Tibial nerve (tissue), 3 donors: ENCODE data around the gene CDHR3.

Experiments
- POLR2A ChIP-seq, 2 donors: fragments of 450-650 bp; IDR thresholded peaks; one replicate each; pipeline ENCODE4 v1.6.1; 2017; ENCODE audit warnings: antibody characterized with exemption in 2 of 2, mild to moderate bottlenecking in 2 of 2, moderate library complexity in 2 of 2
- TF ChIP-seq, protein P1 (sequence below), 5 experiments: fragments of 200-600 bp in 3 of 5; fragments of 450-650 bp in 2 of 5; sonication (generic) in 3 of 5; IDR thresholded peaks; one replicate each; pipeline ENCODE4 v1.5.1; 2016 to 2019; ENCODE audit warnings: antibody characterized with exemption in 5 of 5, mild to moderate bottlenecking in 3 of 5, moderate library complexity in 2 of 5

DNA sequence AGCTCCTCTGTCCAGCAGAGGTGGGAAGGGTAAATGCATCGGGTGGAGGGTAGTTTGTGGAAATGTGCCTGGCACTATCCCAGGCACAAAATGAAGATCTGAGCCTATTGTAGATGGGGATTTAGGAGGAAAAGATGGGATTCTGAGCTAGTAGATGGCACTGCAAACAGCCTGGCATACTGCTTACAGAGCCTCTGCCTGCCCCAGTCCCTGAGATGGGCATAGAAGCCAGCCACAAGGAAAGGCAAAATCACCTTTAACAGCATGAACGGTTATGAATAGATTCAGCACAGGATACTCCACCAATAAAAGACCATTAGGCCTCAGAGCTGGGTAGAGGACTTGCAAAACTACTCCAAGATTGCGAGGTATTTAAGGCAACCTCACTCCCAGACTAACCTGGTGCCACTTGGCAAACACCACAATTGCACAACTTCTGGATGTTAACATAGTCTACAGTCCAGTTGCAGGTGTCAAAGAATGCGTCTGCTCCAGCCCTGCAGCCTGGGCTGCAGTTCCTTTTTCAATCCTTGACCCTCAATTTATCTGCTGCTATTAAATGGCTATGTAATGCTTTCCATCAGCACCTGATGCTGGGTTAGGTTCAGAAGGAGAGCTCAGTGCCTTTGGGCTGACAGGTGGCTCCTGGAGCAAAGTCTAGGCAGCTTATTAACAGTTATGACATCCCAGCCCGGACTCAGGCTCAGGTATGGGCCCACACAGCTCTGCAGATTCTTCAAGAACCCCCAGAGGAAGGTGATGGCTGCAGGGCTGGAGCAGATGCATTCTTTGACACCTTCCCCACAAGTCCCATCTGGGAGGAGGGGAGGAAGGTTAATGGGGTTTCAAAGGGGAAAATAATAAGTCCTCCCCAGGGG lies 34.0 kb downstream of the CDHR3 start:
- no peak for TF ChIP-seq POLR2A (IDR thresholded peaks at IDR 0.05)
- TF ChIP-seq, protein P1, sequence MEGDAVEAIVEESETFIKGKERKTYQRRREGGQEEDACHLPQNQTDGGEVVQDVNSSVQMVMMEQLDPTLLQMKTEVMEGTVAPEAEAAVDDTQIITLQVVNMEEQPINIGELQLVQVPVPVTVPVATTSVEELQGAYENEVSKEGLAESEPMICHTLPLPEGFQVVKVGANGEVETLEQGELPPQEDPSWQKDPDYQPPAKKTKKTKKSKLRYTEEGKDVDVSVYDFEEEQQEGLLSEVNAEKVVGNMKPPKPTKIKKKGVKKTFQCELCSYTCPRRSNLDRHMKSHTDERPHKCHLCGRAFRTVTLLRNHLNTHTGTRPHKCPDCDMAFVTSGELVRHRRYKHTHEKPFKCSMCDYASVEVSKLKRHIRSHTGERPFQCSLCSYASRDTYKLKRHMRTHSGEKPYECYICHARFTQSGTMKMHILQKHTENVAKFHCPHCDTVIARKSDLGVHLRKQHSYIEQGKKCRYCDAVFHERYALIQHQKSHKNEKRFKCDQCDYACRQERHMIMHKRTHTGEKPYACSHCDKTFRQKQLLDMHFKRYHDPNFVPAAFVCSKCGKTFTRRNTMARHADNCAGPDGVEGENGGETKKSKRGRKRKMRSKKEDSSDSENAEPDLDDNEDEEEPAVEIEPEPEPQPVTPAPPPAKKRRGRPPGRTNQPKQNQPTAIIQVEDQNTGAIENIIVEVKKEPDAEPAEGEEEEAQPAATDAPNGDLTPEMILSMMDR (IDR thresholded peaks at IDR 0.05), result no peak
